Neural crest cell (in vitro differentiated cells): ENCODE data around the gene TRIM72. TPM values are rescaled to one million over a fixed set of nuclear protein-coding genes. Genes with fewer than 3 reads are reported as not detected.
"Not testable (repeated sequence)": the region's sequence is repeated elsewhere in the genome, so short reads cannot be mapped to it uniquely, and the experiment has no call there.

ENCODE experiments used
- DNase-seq: peaks from one replicate; pipeline ENCODE4 v3.0.0; 2021; ENCODE audit warnings: low read depth, mixed read lengths, low spot score
- H3K27ac Mint-ChIP-seq: one replicate; pipeline ENCODE4 v1.8.0; 2021; ENCODE audit warnings: mild to moderate bottlenecking, mixed read lengths; ENCODE audit not compliant: unreplicated experiment
- H3K27me3 Mint-ChIP-seq: 2 replicates; pipeline ENCODE4 v1.8.0; 2021; ENCODE audit warnings: low read depth, mild to moderate bottlenecking, mixed read lengths
- H3K36me3 Mint-ChIP-seq: 2 replicates; pipeline ENCODE4 v1.8.0; 2021; ENCODE audit warnings: low read depth, mild to moderate bottlenecking, mixed read lengths
- H3K4me1 Mint-ChIP-seq: 2 replicates; pipeline ENCODE4 v1.8.0; 2021; ENCODE audit warnings: mixed read lengths
- H3K4me3 Mint-ChIP-seq: one replicate; pipeline ENCODE4 v1.8.0; 2021; ENCODE audit warnings: mild to moderate bottlenecking, mixed read lengths
- H3K9me3 Mint-ChIP-seq: 2 replicates; pipeline ENCODE4 v1.8.0; 2021; ENCODE audit warnings: mixed read lengths
- CTCF ChIP-seq: fragments of 200-600 bp; sonication (generic); conservative IDR thresholded peaks from 2 replicates; pipeline ENCODE4 v1.5.0; 2021; ENCODE audit warnings: antibody characterized with exemption, mild to moderate bottlenecking
- total RNA-seq: library from RNA; stranded (reverse); gene quantifications from 2 replicates; pipeline ENCODE4 v1.2.1, GENCODE V29; 2021

The TRIM72 gene
- total RNA-seq, 1 donor from 2014 or later, result 0.05 TPM

GRCh38 chr16:31242206-31242605 lies 28.3 kb downstream of the TRIM72 start:
- Mint-ChIP-seq H3K9me3 (no peaks in the 10 kb centered on the region), H3K27ac (no peak overlapping the region), H3K4me3 (no peak overlapping the region), H3K4me1 (peaks cover 4% of the 10 kb centered on the region), H3K36me3 (no peaks in the 10 kb centered on the region), H3K27me3 (peaks cover 30% of the 10 kb centered on the region)
- no peak for DNase-seq
- no peak for TF ChIP-seq CTCF

- Mint-ChIP-seq H3K4me3 (no peak overlapping the region), H3K9me3 (no peaks in the 10 kb centered on the region), H3K36me3 (no peaks in the 10 kb centered on the region), H3K4me1 (peaks cover 4% of the 10 kb centered on the region), H3K27ac (no peak overlapping the region), H3K27me3 (peaks cover 45% of the 10 kb centered on the region)
- TF ChIP-seq CTCF, result no peak
- no peak for DNase-seq
Measured at GRCh38 chr16:31243734-31244670, 30.1 kb downstream of the TRIM72 start.

- H3K4me1 Mint-ChIP-seq, H3K36me3 Mint-ChIP-seq, H3K4me3 Mint-ChIP-seq, DNase-seq, H3K9me3 Mint-ChIP-seq: not testable (repeated sequence)
- H3K27ac Mint-ChIP-seq, result peak overlapping the region; percentile 37
- H3K27me3 Mint-ChIP-seq, result peaks cover 48% of the 10 kb centered on the region
Measured at GRCh38 chr16:31245598-31245997, 31.7 kb downstream of the TRIM72 start.

GRCh38 chr16:31246296-31246695 lies 32.4 kb downstream of the TRIM72 start:
- Mint-ChIP-seq H3K4me3 (no peak overlapping the region), H3K27me3 (peaks cover 48% of the 10 kb centered on the region), H3K9me3 (no peaks in the 10 kb centered on the region), H3K36me3 (no peaks in the 10 kb centered on the region), H3K4me1 (peaks cover 4% of the 10 kb centered on the region), H3K27ac (no peak overlapping the region)
- no peak for DNase-seq
- TF ChIP-seq CTCF, result no peak

- Mint-ChIP-seq H3K27ac (no peak overlapping the region), H3K36me3 (no peaks in the 10 kb centered on the region), H3K9me3 (no peaks in the 10 kb centered on the region), H3K27me3 (peaks cover 50% of the 10 kb centered on the region), H3K4me1 (peaks cover 4% of the 10 kb centered on the region), H3K4me3 (no peak overlapping the region)
- TF ChIP-seq CTCF, result no peak
- no peak for DNase-seq
Measured at GRCh38 chr16:31248344-31248743, 34.4 kb downstream of the TRIM72 start.

GRCh38 chr16:31250782-31251384 lies 37.0 kb downstream of the TRIM72 start:
- Mint-ChIP-seq H3K27ac (no peak overlapping the region), H3K27me3 (peaks cover 50% of the 10 kb centered on the region), H3K4me3 (no peak overlapping the region), H3K9me3 (no peaks in the 10 kb centered on the region), H3K4me1 (no peaks in the 10 kb centered on the region), H3K36me3 (no peaks in the 10 kb centered on the region)
- TF ChIP-seq CTCF, result no peak
- DNase-seq, result no peak
